Gastroesophageal sphincter (tissue), 3 donors: ENCODE data around the gene FBLN1.

Source experiments
- CTCF ChIP-seq, 4 experiments: fragments of 200-600 bp in 2 of 4; fragments of 450-650 bp in 2 of 4; sonication (generic) in 1 of 4; IDR thresholded peaks; one replicate each; pipeline ENCODE4 v1.5.1; 2017 to 2019; ENCODE audit warnings: antibody characterized with exemption in 4 of 4, mild to moderate bottlenecking in 2 of 4, moderate library complexity in 2 of 4
- POLR2AphosphoS5 ChIP-seq: sonication (generic); formaldehyde crosslinking; IDR thresholded peaks from one replicate; pipeline ENCODE4 v1.6.1; 2017; ENCODE audit warnings: antibody characterized with exemption

GRCh38 chr22:45554040-45554406 lies 51.3 kb downstream of the FBLN1 start:
- TF ChIP-seq POLR2AphosphoS5 = no peak
- TF ChIP-seq CTCF (IDR thresholded peaks at IDR 0.05) = no peak
